ENCODE results near the gene ELOVL5.

GRCh38 chr6:53316142-53316541 is 32.6 kb downstream of the ELOVL5 start:
- no peak for TF ChIP-seq TAF1 (IDR thresholded peaks at IDR 0.05; ENCODE audit: borderline replicate concordance, insufficient read depth, low read length)
- TF ChIP-seq REST (IDR thresholded peaks at IDR 0.05; ENCODE audit: insufficient read depth in 1 of 2, low read depth in 2 of 2, low read length in 2 of 2): no peak
- TF ChIP-seq POLR2AphosphoS5 (IDR thresholded peaks at IDR 0.05; ENCODE audit: low read depth, low read length): no peak
